GM19438 (cell line): ENCODE data around the gene EIF6.
"Not testable (repeated sequence)": the region's sequence is repeated elsewhere in the genome, so short reads cannot be mapped to it uniquely, and the experiment has no call there.

Source experiments
- ATAC-seq: cut with Tn5 transposase; IDR thresholded peaks from one replicate; pipeline ENCODE4 v1.9.1; 2021; ENCODE audit warnings: low read depth; ENCODE audit not compliant: unreplicated experiment

EIF6 gene

GRCh38 chr20:35263532-35264341 lies 20.8 kb downstream of the EIF6 start:
- ATAC-seq: no peak

GRCh38 chr20:35262731-35263531 lies 21.6 kb downstream of the EIF6 start:
- ATAC-seq: not testable (repeated sequence)

- ATAC-seq: not testable (repeated sequence)
These were observed 22.3 kb downstream of the EIF6 start for GRCh38 chr20:35262321-35262720.

GRCh38 chr20:35260426-35260825 lies 24.1 kb downstream of the EIF6 start:
- ATAC-seq: no peak

- no peak for ATAC-seq
These were observed 27.2 kb downstream of the EIF6 start for GRCh38 chr20:35257175-35257909.

GRCh38 chr20:35254448-35254999 lies 30.0 kb downstream of the EIF6 start:
- ATAC-seq: no peak

- no peak for ATAC-seq
These were observed 31.6 kb downstream of the EIF6 start for GRCh38 chr20:35253010-35253409.

GRCh38 chr20:35252598-35252997 lies 32.0 kb downstream of the EIF6 start:
- not testable (repeated sequence) for ATAC-seq

GRCh38 chr20:35252037-35252461 lies 32.5 kb downstream of the EIF6 start:
- peak; percentile 64 for ATAC-seq

GRCh38 chr20:35251613-35251940 lies 33.0 kb downstream of the EIF6 start:
- no peak for ATAC-seq

GRCh38 chr20:35248641-35249475 lies 35.7 kb downstream of the EIF6 start:
- ATAC-seq: no peak

- ATAC-seq: no peak
These were observed 37.8 kb downstream of the EIF6 start for GRCh38 chr20:35246723-35247122.

GRCh38 chr20:35243986-35244385 lies 40.6 kb downstream of the EIF6 start:
- ATAC-seq: no peak

GRCh38 chr20:35243317-35243716 lies 41.3 kb downstream of the EIF6 start:
- no peak for ATAC-seq

- no peak for ATAC-seq
These were observed 43.7 kb downstream of the EIF6 start for GRCh38 chr20:35240811-35241293.

GRCh38 chr20:35240083-35240810 lies 44.3 kb downstream of the EIF6 start:
- no peak for ATAC-seq

- ATAC-seq: no peak
These were observed 45.8 kb downstream of the EIF6 start for GRCh38 chr20:35238735-35239134.

GRCh38 chr20:35238170-35238569 lies 46.4 kb downstream of the EIF6 start:
- no peak for ATAC-seq

- ATAC-seq: no peak
These were observed 47.1 kb downstream of the EIF6 start for GRCh38 chr20:35237486-35237885.
